Skeletal muscle cell (primary cell): Measurements from ENCODE around the gene NR5A1.

Experiments used
- DNase-seq: peaks from one replicate; pipeline ENCODE4 v3.0.0-alpha.2; 2010; ENCODE audit warnings: low read depth
- H3K4me3 ChIP-seq: 2 replicates; pipeline ENCODE4 v1.5.1; 2011; ENCODE audit warnings: low read depth, mild to moderate bottlenecking, control low read depth, low read length, moderate library complexity

The NR5A1 gene

GRCh38 chr9:124487260-124488182 is 19.7 kb downstream of the NR5A1 start:
- DNase-seq: no peak
- no peak overlapping the region for H3K4me3 ChIP-seq

- H3K4me3 ChIP-seq: no peak overlapping the region
- DNase-seq: no peak
Observed at GRCh38 chr9:124486778-124487259, 20.4 kb downstream of the NR5A1 start.

- DNase-seq: no peak
- H3K4me3 ChIP-seq: no peak overlapping the region
Observed at GRCh38 chr9:124485936-124486335, 21.3 kb downstream of the NR5A1 start.

- no peak overlapping the region for H3K4me3 ChIP-seq
- DNase-seq: no peak
Observed at GRCh38 chr9:124485201-124485600, 22.0 kb downstream of the NR5A1 start.

- DNase-seq: no peak
- no peak overlapping the region for H3K4me3 ChIP-seq
Observed at GRCh38 chr9:124483481-124483880, 23.7 kb downstream of the NR5A1 start.

- no peak overlapping the region for H3K4me3 ChIP-seq
- no peak for DNase-seq
Observed at GRCh38 chr9:124482431-124483031, 24.7 kb downstream of the NR5A1 start.

GRCh38 chr9:124481115-124481514 is 26.1 kb downstream of the NR5A1 start:
- no peak for DNase-seq
- no peak overlapping the region for H3K4me3 ChIP-seq

GRCh38 chr9:124480621-124480981 is 26.6 kb downstream of the NR5A1 start:
- no peak overlapping the region for H3K4me3 ChIP-seq
- DNase-seq: no peak

GRCh38 chr9:124479947-124480620 is 27.1 kb downstream of the NR5A1 start:
- DNase-seq: no peak
- H3K4me3 ChIP-seq: no peak overlapping the region

GRCh38 chr9:124479371-124479770 is 27.8 kb downstream of the NR5A1 start:
- DNase-seq: no peak
- H3K4me3 ChIP-seq: no peak overlapping the region

GRCh38 chr9:124478354-124478753 is 28.8 kb downstream of the NR5A1 start:
- no peak overlapping the region for H3K4me3 ChIP-seq
- DNase-seq: no peak

- H3K4me3 ChIP-seq: no peak overlapping the region
- DNase-seq: no peak
Observed at GRCh38 chr9:124477648-124478285, 29.4 kb downstream of the NR5A1 start.

- no peak for DNase-seq
- no peak overlapping the region for H3K4me3 ChIP-seq
Observed at GRCh38 chr9:124477211-124477647, 30.0 kb downstream of the NR5A1 start.

GRCh38 chr9:124475868-124476690 is 31.1 kb downstream of the NR5A1 start:
- no peak for DNase-seq
- H3K4me3 ChIP-seq: no peak overlapping the region

GRCh38 chr9:124475158-124475867 is 31.9 kb downstream of the NR5A1 start:
- no peak overlapping the region for H3K4me3 ChIP-seq
- no peak for DNase-seq

- DNase-seq: no peak
- no peak overlapping the region for H3K4me3 ChIP-seq
Observed at GRCh38 chr9:124474151-124474550, 33.0 kb downstream of the NR5A1 start.

- H3K4me3 ChIP-seq: no peak overlapping the region
- no peak for DNase-seq
Observed at GRCh38 chr9:124473310-124473709, 33.9 kb downstream of the NR5A1 start.

GRCh38 chr9:124472770-124473169 is 34.4 kb downstream of the NR5A1 start:
- no peak overlapping the region for H3K4me3 ChIP-seq
- DNase-seq: no peak
